Astrocyte (in vitro differentiated cells and primary cell): ENCODE measurements around the gene YES1. TPM values are rescaled to one million over a fixed set of nuclear protein-coding genes. Genes with fewer than 3 reads are reported as not detected.

ENCODE experiments used
- DNase-seq: peaks from one replicate; pipeline ENCODE4 v3.0.0-alpha.2; 2010; ENCODE audit warnings: low read depth
- FAIRE-seq: peaks from 2 replicates; lab custom pipeline; 2011; peaks lifted over from hg19 to GRCh38; lab: Jason Lieb, UNC
- H2AFZ ChIP-seq: 2 replicates; pipeline ENCODE4 v1.6.0; 2012; ENCODE audit warnings: low read depth, low read length, inconsistent platforms
- H3K27ac ChIP-seq: 2 replicates; pipeline ENCODE4 v1.5.1; 2011; ENCODE audit warnings: low read depth, low read length, inconsistent platforms
- H3K27me3 ChIP-seq: 2 replicates; pipeline ENCODE4 v1.6.0; 2011; ENCODE audit warnings: low read length, inconsistent platforms; ENCODE audit not compliant: insufficient read depth
- H3K36me3 ChIP-seq: 2 replicates; pipeline ENCODE4 v1.5.1; 2011; ENCODE audit warnings: low read length, inconsistent platforms; ENCODE audit not compliant: insufficient read depth
- H3K4me1 ChIP-seq: 2 replicates; pipeline ENCODE4 v1.5.1; 2011; ENCODE audit warnings: low read length, inconsistent platforms; ENCODE audit not compliant: insufficient read depth
- H3K4me2 ChIP-seq: 2 replicates; pipeline ENCODE4 v1.6.0; 2012; ENCODE audit warnings: low read length, inconsistent platforms
- H3K4me3 ChIP-seq: 2 replicates; pipeline ENCODE4 v1.5.1; 2011; ENCODE audit warnings: low read depth, mild to moderate bottlenecking, low read length, inconsistent platforms; ENCODE audit not compliant: insufficient read depth
- H3K79me2 ChIP-seq: 2 replicates; pipeline ENCODE4 v1.6.0; 2012; ENCODE audit warnings: mild to moderate bottlenecking, low read length, inconsistent platforms; ENCODE audit not compliant: insufficient read depth
- H3K9ac ChIP-seq: 2 replicates; pipeline ENCODE4 v1.6.0; 2012; ENCODE audit warnings: mild to moderate bottlenecking, low read length, inconsistent platforms
- H3K9me3 ChIP-seq: 2 replicates; pipeline ENCODE4 v1.5.1; 2012; ENCODE audit warnings: low read depth, mild to moderate bottlenecking, low read length, inconsistent platforms; ENCODE audit not compliant: insufficient read depth
- H4K20me1 ChIP-seq: 2 replicates; pipeline ENCODE4 v1.6.0; 2012; ENCODE audit warnings: low read length, inconsistent platforms; ENCODE audit not compliant: insufficient read depth
- H3K27ac Mint-ChIP-seq: one replicate; pipeline ENCODE4 v1.8.0; 2021; ENCODE audit warnings: mild to moderate bottlenecking, mixed read lengths; ENCODE audit not compliant: unreplicated experiment
- H3K27me3 Mint-ChIP-seq: one replicate; pipeline ENCODE4 v1.8.0; 2021; ENCODE audit warnings: low read depth, mixed read lengths; ENCODE audit not compliant: unreplicated experiment
- H3K36me3 Mint-ChIP-seq: one replicate; pipeline ENCODE4 v1.8.0; 2021; ENCODE audit warnings: low read depth, mixed read lengths; ENCODE audit not compliant: unreplicated experiment
- H3K4me1 Mint-ChIP-seq: one replicate; pipeline ENCODE4 v1.8.0; 2021; ENCODE audit warnings: low read depth, mixed read lengths; ENCODE audit not compliant: unreplicated experiment
- H3K4me3 Mint-ChIP-seq: one replicate; pipeline ENCODE4 v1.8.0; 2021; ENCODE audit warnings: mild to moderate bottlenecking, moderate library complexity, mixed read lengths; ENCODE audit not compliant: unreplicated experiment
- H3K9me3 Mint-ChIP-seq: one replicate; pipeline ENCODE4 v1.8.0; 2021; ENCODE audit warnings: mild to moderate bottlenecking, mixed read lengths; ENCODE audit not compliant: unreplicated experiment
- CTCF ChIP-seq: IDR thresholded peaks from 2 replicates; pipeline ENCODE4 v1.5.1; 2011; ENCODE audit warnings: low read depth, mild to moderate bottlenecking, inconsistent platforms, low read length, moderate library complexity; ENCODE audit not compliant: insufficient read depth
- EZH2 ChIP-seq: IDR thresholded peaks from 2 replicates; pipeline ENCODE4 v1.6.1; 2012; ENCODE audit warnings: mild to moderate bottlenecking, low read length, inconsistent platforms; ENCODE audit not compliant: insufficient read depth
- total RNA-seq: library from RNA; stranded (reverse); gene quantifications from 2 replicates; pipeline ENCODE4 v1.2.1, GENCODE V29; 2021

The YES1 gene
- total RNA-seq, 1 donor from 2014 or later = 68.2 TPM

DNA sequence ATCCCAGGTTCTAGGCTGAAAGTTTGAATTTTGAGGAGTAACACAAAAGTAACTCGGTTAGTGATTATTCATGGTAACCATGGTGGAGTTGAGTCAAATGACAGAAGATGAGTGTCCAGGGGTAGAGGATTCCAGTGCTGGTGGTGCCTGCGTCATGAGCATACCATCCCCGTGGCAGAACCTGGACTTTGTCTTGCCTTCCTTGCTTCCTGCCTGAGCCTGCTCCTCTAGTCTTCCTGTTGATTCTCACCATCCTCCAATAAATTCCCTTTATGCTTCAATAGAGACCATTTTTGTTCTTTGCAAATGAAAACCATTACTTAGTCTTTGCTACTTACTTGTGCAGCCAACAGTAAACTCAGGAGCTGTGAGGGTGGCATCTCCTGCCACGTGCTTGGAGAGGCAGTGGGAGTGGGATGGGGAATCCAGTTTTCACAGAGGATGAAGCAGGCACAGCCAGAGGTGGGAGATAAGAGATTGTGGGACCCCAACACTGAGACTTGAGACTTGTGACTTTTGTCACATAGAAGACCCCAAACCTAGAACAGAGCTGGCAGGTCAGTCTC lies 4.1 kb upstream of the YES1 start:
- H3K4me3 Mint-ChIP-seq = no peak overlapping the region
- H3K9ac ChIP-seq = no peak overlapping the region
- H3K27me3 Mint-ChIP-seq = peaks cover 2% of the 10 kb centered on the region
- H2AFZ ChIP-seq = no peak overlapping the region
- H3K27me3 ChIP-seq = no peaks in the 10 kb centered on the region
- H3K27ac Mint-ChIP-seq = no peak overlapping the region
- no peaks in the 10 kb centered on the region for H3K9me3 ChIP-seq
- H3K9me3 Mint-ChIP-seq = no peaks in the 10 kb centered on the region
- no peak overlapping the region for H3K27ac ChIP-seq
- H3K4me3 ChIP-seq = no peak overlapping the region
- peaks cover 7% of the 10 kb centered on the region for H3K79me2 ChIP-seq
- no peaks in the 10 kb centered on the region for H3K36me3 Mint-ChIP-seq
- DNase-seq = no peak
- no peaks in the 10 kb centered on the region for H3K4me1 Mint-ChIP-seq
- H3K4me2 ChIP-seq = no peak overlapping the region
- FAIRE-seq = no peak
- H3K4me1 ChIP-seq = peaks cover 4% of the 10 kb centered on the region
- TF ChIP-seq EZH2 = no peak
- TF ChIP-seq CTCF = no peak
- no peaks in the 10 kb centered on the region for H4K20me1 ChIP-seq
- no peaks in the 10 kb centered on the region for H3K36me3 ChIP-seq

DNA sequence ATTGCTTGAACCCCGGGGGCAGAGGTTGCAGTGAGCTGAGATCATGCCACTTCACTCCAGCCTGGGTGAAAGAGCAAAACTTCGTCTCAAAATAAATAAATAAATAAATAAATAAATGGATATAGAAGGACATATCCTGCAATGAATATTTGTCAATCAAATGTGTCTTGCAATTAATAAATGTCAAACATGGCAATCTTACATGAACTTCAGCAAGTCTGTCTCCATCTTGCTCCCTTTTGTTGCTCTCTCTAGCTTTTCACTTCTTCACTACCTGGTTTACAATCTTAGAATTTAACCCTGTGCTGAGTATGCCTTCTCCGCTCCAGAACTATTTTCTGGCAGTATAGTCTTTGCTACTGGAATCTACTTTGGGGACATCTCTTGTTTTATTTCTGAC lies 3.3 kb upstream of the YES1 start:
- peaks cover 4% of the 10 kb centered on the region for H3K4me1 ChIP-seq
- peaks cover 5% of the 10 kb centered on the region for H4K20me1 ChIP-seq
- H3K27ac Mint-ChIP-seq = no peak overlapping the region
- no peak for FAIRE-seq
- H3K4me3 ChIP-seq = no peak overlapping the region
- H3K9me3 Mint-ChIP-seq = no peaks in the 10 kb centered on the region
- no peak for TF ChIP-seq CTCF
- no peak for TF ChIP-seq EZH2
- DNase-seq = no peak
- H3K27ac ChIP-seq = no peak overlapping the region
- H3K36me3 Mint-ChIP-seq = no peaks in the 10 kb centered on the region
- H3K9ac ChIP-seq = no peak overlapping the region
- H3K79me2 ChIP-seq = peaks cover 15% of the 10 kb centered on the region
- no peaks in the 10 kb centered on the region for H3K9me3 ChIP-seq
- H3K27me3 Mint-ChIP-seq = peaks cover 2% of the 10 kb centered on the region
- no peak overlapping the region for H2AFZ ChIP-seq
- H3K4me3 Mint-ChIP-seq = no peak overlapping the region
- H3K36me3 ChIP-seq = no peaks in the 10 kb centered on the region
- H3K4me2 ChIP-seq = no peak overlapping the region
- H3K4me1 Mint-ChIP-seq = no peaks in the 10 kb centered on the region
- H3K27me3 ChIP-seq = no peaks in the 10 kb centered on the region

- FAIRE-seq = no peak
- H3K4me2 ChIP-seq = no peak overlapping the region
- Mint-ChIP-seq H3K4me1 (peaks cover 6% of the 10 kb centered on the region), H3K9me3 (no peaks in the 10 kb centered on the region), H3K36me3 (no peaks in the 10 kb centered on the region), H3K4me3 (no peak overlapping the region), H3K27me3 (peaks cover 2% of the 10 kb centered on the region), H3K27ac (no peak overlapping the region)
- no peak overlapping the region for H3K27ac ChIP-seq
- no peak overlapping the region for H2AFZ ChIP-seq
- H4K20me1 ChIP-seq = peaks cover 14% of the 10 kb centered on the region
- no peaks in the 10 kb centered on the region for H3K36me3 ChIP-seq
- no peaks in the 10 kb centered on the region for H3K9me3 ChIP-seq
- H3K4me1 ChIP-seq = peaks cover 4% of the 10 kb centered on the region
- H3K9ac ChIP-seq = no peak overlapping the region
- H3K79me2 ChIP-seq = peaks cover 23% of the 10 kb centered on the region
- TF ChIP-seq EZH2 = no peak
- no peak for DNase-seq
- no peak overlapping the region for H3K4me3 ChIP-seq
- no peaks in the 10 kb centered on the region for H3K27me3 ChIP-seq
These were observed 2.5 kb upstream of the YES1 start for GRCh38 chr18:814300-815084.
